ENCODE results near the gene RUNX2.

RUNX2 gene

DNA sequence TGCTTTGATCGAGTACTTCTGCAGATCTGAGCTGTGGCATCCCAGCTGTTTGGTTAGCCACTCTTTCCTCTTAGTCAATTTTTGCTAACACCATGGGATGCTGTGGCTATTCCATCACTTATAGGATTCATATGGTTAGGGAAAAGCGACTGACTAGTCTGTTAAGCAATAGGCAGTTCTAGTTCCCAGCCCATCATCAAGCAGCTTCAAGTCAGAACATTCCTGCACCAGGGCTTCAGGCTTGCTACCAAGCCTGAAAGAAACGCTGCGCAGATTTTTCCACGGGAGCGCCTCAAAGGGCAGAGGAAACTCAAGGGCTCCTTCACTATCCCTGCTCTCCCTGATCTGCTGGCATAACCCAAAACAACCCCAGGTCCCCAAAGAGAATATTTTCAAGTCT, 209.4 kb downstream of the RUNX2 start:
- no peaks in the 10 kb centered on the region for H4K20me1 ChIP-seq (ENCODE audit: insufficient read depth, low read length)
- no peaks in the 10 kb centered on the region for H3K9me3 ChIP-seq (ENCODE audit: low read length)
- H3K4me3 ChIP-seq (ENCODE audit: low read depth, low read length, poor library complexity, severe bottlenecking), result no peak overlapping the region
- H3K4me1 ChIP-seq (ENCODE audit: insufficient read depth, low read length, severe bottlenecking), result no peaks in the 10 kb centered on the region
- no peaks in the 10 kb centered on the region for H3K9me2 ChIP-seq (ENCODE audit: low read depth, low read length)
- no peak overlapping the region for H3K9ac ChIP-seq (ENCODE audit: low read length)
- H3K4me2 ChIP-seq (ENCODE audit: low read length), result no peak overlapping the region
- no peak overlapping the region for H3K27ac ChIP-seq (ENCODE audit: low read depth, low read length, poor library complexity, severe bottlenecking)
- TF ChIP-seq EZH2 (IDR thresholded peaks at IDR 0.05; ENCODE audit: borderline replicate concordance, low read length), result no peak
- TF ChIP-seq, protein P1, sequence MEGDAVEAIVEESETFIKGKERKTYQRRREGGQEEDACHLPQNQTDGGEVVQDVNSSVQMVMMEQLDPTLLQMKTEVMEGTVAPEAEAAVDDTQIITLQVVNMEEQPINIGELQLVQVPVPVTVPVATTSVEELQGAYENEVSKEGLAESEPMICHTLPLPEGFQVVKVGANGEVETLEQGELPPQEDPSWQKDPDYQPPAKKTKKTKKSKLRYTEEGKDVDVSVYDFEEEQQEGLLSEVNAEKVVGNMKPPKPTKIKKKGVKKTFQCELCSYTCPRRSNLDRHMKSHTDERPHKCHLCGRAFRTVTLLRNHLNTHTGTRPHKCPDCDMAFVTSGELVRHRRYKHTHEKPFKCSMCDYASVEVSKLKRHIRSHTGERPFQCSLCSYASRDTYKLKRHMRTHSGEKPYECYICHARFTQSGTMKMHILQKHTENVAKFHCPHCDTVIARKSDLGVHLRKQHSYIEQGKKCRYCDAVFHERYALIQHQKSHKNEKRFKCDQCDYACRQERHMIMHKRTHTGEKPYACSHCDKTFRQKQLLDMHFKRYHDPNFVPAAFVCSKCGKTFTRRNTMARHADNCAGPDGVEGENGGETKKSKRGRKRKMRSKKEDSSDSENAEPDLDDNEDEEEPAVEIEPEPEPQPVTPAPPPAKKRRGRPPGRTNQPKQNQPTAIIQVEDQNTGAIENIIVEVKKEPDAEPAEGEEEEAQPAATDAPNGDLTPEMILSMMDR (IDR thresholded peaks at IDR 0.05; ENCODE audit: low read length), result no peak
- no peaks in the 10 kb centered on the region for H3F3A ChIP-seq (ENCODE audit: insufficient read depth, low read length)
- no peaks in the 10 kb centered on the region for H3K36me3 ChIP-seq (ENCODE audit: insufficient read depth, low read length)
- H3K79me2 ChIP-seq (ENCODE audit: insufficient read depth, low read length), result no peaks in the 10 kb centered on the region
- H2AFZ ChIP-seq (ENCODE audit: low read length), result no peak overlapping the region
- no peaks in the 10 kb centered on the region for H3K27me3 ChIP-seq (ENCODE audit: insufficient read depth, low read length)

DNA sequence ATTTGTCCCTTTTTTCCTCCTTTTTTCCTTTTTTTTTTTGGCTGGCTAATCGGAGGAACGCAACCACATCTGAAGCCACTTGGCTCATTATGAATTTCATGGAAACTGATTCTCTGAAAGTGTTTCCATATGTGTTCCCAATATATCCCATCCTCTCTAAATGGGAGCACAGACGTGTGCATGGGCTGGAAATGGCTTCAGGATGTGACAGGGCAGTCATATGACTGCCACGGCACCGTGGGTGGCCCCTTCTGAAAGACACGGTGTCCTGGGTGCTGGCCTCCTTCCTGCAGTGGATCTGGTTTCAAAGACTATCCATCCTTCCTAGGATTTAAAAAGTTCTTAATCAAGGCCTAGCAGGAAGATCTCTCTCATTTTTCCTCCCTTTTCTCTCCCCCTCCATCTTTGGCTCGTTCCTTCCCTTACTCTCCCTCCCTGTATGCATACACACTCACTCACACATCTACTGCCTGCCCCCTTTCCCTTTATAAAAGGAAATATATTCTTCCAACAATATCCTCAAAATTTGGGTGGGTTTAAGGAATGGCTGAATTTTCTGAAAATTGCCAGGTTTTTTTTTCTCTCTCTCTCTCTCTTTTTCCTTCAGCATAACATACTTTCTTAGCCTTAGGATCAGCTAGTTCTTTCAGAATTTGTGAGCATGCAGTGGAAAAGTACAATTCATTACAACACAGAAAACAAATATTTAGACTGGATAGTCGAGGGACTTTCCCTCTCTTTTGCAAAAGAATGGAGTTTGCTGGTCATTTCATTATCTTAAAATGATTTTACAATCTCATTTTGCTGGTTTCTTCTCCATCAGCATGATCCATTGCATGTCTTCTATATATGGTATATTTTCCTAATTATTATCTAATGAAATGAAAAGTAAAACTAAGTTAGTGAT, 210.8 kb downstream of the RUNX2 start:
- Histone ChIP-seq H3K9me3 (ENCODE audit: low read length) (no peaks in the 10 kb centered on the region), H4K20me1 (ENCODE audit: insufficient read depth, low read length) (no peaks in the 10 kb centered on the region), H3F3A (ENCODE audit: insufficient read depth, low read length) (no peaks in the 10 kb centered on the region), H3K4me1 (ENCODE audit: insufficient read depth, low read length, severe bottlenecking) (no peaks in the 10 kb centered on the region), H3K79me2 (ENCODE audit: insufficient read depth, low read length) (no peaks in the 10 kb centered on the region), H3K27ac (ENCODE audit: low read depth, low read length, poor library complexity, severe bottlenecking) (no peak overlapping the region), H3K9ac (ENCODE audit: low read length) (no peak overlapping the region), H3K36me3 (ENCODE audit: insufficient read depth, low read length) (no peaks in the 10 kb centered on the region), H3K9me2 (ENCODE audit: low read depth, low read length) (no peaks in the 10 kb centered on the region), H3K4me3 (ENCODE audit: low read depth, low read length, poor library complexity, severe bottlenecking) (no peak overlapping the region), H2AFZ (ENCODE audit: low read length) (no peak overlapping the region), H3K4me2 (ENCODE audit: low read length) (no peak overlapping the region), H3K27me3 (ENCODE audit: insufficient read depth, low read length) (no peaks in the 10 kb centered on the region)
- TF ChIP-seq, protein P1 (IDR thresholded peaks at IDR 0.05; ENCODE audit: low read length), result no peak
- TF ChIP-seq EZH2 (IDR thresholded peaks at IDR 0.05; ENCODE audit: borderline replicate concordance, low read length), result no peak

DNA sequence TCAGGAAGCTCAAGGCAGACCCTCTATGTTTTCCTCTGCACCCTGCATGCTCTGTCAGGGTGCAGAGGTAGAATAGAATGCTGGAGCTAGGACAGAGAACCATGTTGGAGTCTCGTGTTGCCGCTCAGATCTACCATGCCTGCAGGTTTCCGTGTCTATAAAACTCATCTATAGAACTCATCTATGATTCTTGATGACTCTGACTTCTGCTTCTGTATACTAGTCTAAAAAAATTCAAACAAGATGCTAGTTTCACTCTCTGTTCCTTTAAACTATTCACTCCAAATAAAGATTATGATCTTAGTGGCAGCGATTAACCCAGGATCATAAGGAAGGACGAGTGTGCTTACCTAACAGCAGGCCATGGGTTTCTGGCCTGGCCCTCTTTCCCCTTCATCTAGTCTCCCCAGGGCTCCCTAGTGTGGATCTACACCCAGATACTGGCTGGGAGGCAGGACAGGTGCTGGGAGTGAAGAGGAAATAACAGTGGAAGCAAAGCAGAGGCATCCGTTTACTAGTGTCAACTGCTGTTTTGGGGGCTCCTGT, 212.3 kb downstream of the RUNX2 start:
- Histone ChIP-seq H3K27me3 (ENCODE audit: insufficient read depth, low read length) (no peaks in the 10 kb centered on the region), H4K20me1 (ENCODE audit: insufficient read depth, low read length) (no peaks in the 10 kb centered on the region), H3K4me1 (ENCODE audit: insufficient read depth, low read length, severe bottlenecking) (no peaks in the 10 kb centered on the region), H3K36me3 (ENCODE audit: insufficient read depth, low read length) (no peaks in the 10 kb centered on the region), H3K27ac (ENCODE audit: low read depth, low read length, poor library complexity, severe bottlenecking) (no peak overlapping the region), H3F3A (ENCODE audit: insufficient read depth, low read length) (no peaks in the 10 kb centered on the region), H2AFZ (ENCODE audit: low read length) (no peak overlapping the region), H3K9me2 (ENCODE audit: low read depth, low read length) (no peaks in the 10 kb centered on the region), H3K4me3 (ENCODE audit: low read depth, low read length, poor library complexity, severe bottlenecking) (no peak overlapping the region), H3K9ac (ENCODE audit: low read length) (no peak overlapping the region), H3K9me3 (ENCODE audit: low read length) (no peaks in the 10 kb centered on the region), H3K4me2 (ENCODE audit: low read length) (no peak overlapping the region), H3K79me2 (ENCODE audit: insufficient read depth, low read length) (no peaks in the 10 kb centered on the region)
- TF ChIP-seq, protein P1 (IDR thresholded peaks at IDR 0.05; ENCODE audit: low read length), result no peak
- TF ChIP-seq EZH2 (IDR thresholded peaks at IDR 0.05; ENCODE audit: borderline replicate concordance, low read length), result no peak

Data from OCI-LY1 (cell line).